Measurements from ENCODE around the gene TBR1.

Gene TBR1

GRCh38 chr2:161426922-161427663 lies 11.0 kb downstream of the TBR1 start:
- in situ Hi-C loops (cut with HindIII; ENCODE audit: low sequenced_read_pairs) = no loop called here

DNA sequence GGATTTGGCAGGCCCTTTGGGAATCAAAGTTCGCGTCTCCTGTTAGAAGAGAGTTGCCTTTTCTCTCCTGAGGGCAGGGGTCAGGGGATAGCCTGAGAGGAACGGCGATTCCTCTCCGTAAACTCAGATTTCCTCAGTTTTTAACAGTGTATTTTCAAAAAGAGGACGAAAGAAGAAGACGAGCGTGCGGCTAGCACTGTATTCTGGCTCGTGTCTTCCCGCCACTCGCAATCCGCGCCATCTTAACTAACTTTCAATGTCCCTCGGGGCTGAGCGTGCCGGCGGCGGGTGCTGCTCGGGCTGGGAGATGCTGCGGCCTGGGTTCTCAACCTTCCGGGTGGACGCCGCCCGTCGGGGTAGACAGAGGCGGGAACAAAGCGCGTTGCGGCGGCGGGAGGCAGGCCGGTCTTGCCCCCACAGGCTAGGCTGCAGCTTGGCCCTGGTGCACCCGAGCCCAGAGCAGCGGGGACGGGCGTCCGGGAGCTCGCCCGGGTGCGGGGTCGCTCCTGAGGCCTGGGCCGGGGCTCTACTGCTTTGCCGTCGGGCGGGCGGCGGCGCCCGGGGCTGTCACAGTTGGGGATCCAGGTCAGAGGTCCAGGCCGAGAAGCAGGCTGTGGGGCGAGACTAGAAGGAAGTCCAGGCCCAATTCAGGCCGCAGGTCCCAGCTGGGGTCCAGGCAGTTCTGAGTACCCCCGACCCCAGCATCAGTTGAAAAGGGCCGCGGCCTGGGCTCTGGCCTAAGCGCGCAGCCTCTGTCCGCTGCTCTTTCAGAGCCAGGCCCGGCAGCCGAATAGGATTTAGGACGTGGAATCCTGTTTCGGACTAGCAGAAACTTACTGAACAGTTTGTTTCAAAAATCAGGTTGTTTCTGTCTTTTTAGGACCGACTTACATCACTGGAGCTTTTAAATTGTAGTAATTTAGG lies 11.8 kb downstream of the TBR1 start:
- in situ Hi-C loops (cut with HindIII; ENCODE audit: low sequenced_read_pairs) = no loop called here

GRCh38 chr2:161430386-161430785 lies 14.3 kb downstream of the TBR1 start:
- in situ Hi-C loops (cut with HindIII; ENCODE audit: low sequenced_read_pairs) = no loop called here

DNA sequence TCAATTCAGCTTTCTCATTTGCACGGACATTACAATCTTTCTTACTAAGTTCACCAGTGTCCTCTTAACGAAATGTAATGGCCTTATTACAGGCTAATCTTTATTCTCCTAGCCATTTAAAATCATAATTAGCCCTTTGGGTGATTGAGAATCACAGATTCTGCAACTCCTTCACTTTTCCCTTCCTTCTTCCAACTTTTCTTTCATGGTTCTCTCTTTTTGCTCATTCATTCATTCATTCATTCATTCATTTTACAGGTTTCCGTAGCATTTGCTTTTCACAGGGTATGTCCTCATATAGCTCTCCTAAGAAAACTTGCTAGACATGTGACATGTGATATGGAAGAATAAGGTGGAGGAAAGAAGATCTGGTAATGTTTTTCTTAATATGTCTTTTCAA lies 16.0 kb downstream of the TBR1 start:
- in situ Hi-C loops (cut with HindIII; ENCODE audit: low sequenced_read_pairs) = no loop called here

GRCh38 chr2:161434118-161434517 lies 18.0 kb downstream of the TBR1 start:
- in situ Hi-C loops (cut with HindIII; ENCODE audit: low sequenced_read_pairs) = no loop called here

- in situ Hi-C loops (cut with HindIII; ENCODE audit: low sequenced_read_pairs) = no loop called here
Observed at GRCh38 chr2:161436411-161436810, 20.3 kb downstream of the TBR1 start.

DNA sequence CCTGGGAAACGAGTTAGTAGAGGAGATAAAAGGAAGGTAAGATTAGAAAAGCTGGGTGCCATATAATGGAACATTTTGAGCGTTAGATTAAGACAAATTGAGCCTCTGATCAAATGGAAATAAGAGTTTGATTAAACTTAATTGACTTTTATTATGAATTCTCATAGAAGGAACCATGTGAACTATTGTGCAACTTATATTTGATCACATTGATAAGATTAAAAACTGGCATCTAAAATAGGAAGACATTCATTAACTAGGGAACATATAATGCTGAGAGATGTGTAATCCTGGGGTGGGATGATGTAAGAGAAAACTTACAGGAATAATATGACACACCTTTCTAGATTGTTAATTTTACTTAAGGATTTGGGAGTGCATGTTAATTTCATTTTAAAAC lies 22.5 kb downstream of the TBR1 start:
- in situ Hi-C loops (cut with HindIII; ENCODE audit: low sequenced_read_pairs) = no loop called here

DNA sequence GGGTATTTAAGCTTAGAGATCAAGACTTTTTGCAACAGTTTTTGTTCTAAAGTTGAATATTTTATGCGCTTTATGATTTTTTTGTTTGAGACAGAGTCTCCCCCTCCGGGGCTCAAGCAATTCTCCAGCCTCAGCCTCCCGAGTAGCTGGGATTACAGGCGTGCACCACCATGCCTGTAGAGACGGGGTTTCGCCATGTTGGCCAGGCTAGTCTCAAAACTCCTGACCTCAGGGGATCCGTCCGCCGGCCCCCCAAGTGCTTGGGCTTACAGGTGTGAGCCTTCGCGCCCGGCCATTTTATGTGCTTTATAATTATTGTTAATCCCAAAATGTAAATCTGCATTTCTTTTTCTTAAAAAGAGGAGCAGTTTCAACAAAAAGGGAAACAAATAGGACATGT lies 29.0 kb downstream of the TBR1 start:
- in situ Hi-C loops (cut with HindIII; ENCODE audit: low sequenced_read_pairs) = no loop called here

DNA sequence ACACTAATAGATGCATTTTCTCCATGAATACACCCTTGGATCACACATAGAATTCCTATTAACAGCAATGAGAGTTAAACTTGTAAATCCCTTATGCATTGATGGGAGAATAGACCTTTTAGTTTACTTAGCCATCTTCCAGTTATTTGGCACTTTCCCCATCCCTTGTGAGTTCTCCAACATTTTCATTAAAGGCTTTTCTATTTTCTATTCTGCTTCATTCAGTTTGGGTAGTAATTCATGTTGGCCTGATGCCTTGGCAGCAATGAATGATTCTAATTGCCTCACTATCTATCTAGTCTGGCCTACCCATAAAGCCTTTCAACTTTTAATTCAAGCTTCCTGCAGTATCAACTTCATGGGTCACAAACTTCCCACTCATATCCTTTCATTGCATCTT lies 32.3 kb downstream of the TBR1 start:
- in situ Hi-C loops (cut with HindIII; ENCODE audit: low sequenced_read_pairs) = no loop called here

DNA sequence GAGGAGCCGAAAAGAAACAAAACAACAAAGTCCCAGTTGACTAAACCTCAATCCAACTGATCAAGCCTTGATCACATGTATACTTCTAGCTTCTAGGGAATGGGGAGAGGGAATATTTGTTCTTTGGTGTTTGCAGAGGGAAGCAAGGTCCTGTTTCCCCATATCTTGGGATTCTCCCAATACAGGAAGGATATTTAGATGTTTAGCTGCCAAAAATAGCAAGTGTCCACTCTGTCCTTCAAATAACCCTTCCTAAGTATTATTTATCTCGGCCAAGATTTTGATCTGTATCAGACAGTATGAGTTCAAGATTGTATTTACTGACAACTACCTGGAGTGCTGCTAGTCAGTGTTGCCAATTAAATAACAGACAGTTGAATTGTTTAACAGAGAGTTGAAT lies 55.5 kb downstream of the TBR1 start:
- in situ Hi-C loops (cut with HindIII; ENCODE audit: low sequenced_read_pairs) = no loop called here

DNA sequence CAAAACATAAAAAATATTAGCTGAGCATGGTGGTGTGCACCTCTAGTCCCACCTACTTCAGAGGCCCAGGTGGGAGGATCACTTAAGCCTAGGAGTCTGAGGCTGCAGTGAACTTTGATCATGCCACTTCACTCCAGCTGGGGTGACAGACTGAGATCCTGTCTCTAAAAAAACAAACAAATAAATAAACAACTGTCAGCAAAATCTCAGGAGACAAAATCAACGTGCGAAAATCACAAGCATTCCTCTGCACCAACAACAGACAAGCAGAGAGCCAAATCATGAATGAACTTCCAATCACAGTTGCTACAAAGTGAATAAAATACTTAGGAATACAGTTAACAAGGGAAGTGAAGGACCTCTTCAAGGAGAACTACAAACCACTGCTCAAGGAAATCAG lies 58.8 kb downstream of the TBR1 start:
- in situ Hi-C loops (cut with HindIII; ENCODE audit: low sequenced_read_pairs) = no loop called here

Data from endothelial cell of hepatic sinusoid (primary cell).